Endodermal cell (in vitro differentiated cells): Measurements from ENCODE around the gene PIP5K1B. TPM values are rescaled to one million over a fixed set of nuclear protein-coding genes. Genes with fewer than 3 reads are reported as not detected.

ENCODE experiments used
- DNase-seq: peaks from one replicate; pipeline ENCODE4 v3.0.0-alpha.2; 2017
- H3K27ac ChIP-seq: 2 replicates; pipeline ENCODE4 v1.5.1; 2013; ENCODE audit warnings: mild to moderate bottlenecking, low read depth, low read length, moderate library complexity
- H3K27me3 ChIP-seq: 2 replicates; pipeline ENCODE4 v1.6.1; 2013; ENCODE audit warnings: mild to moderate bottlenecking, low read length, moderate library complexity; ENCODE audit not compliant: insufficient read depth, control insufficient read depth, poor library complexity, severe bottlenecking
- H3K36me3 ChIP-seq: 2 replicates; pipeline ENCODE4 v1.7.0; 2013; ENCODE audit warnings: mild to moderate bottlenecking, low read length, moderate library complexity; ENCODE audit not compliant: control insufficient read depth, insufficient read depth
- H3K4me1 ChIP-seq: one replicate; pipeline ENCODE4 v1.7.0; 2013; ENCODE audit warnings: low read length; ENCODE audit not compliant: control insufficient read depth, insufficient read depth
- H3K4me3 ChIP-seq: 2 replicates; pipeline ENCODE4 v1.5.1; 2013; ENCODE audit warnings: mild to moderate bottlenecking, low read length, moderate library complexity
- H3K9ac ChIP-seq: 2 replicates; pipeline ENCODE4 v1.6.1; 2013; ENCODE audit warnings: mild to moderate bottlenecking, low read length, moderate library complexity; ENCODE audit not compliant: poor library complexity, severe bottlenecking; ENCODE audit errors: extremely low read depth
- H3K9me3 ChIP-seq: 2 replicates; pipeline ENCODE4 v1.6.1; 2013; ENCODE audit warnings: mild to moderate bottlenecking, low read length, moderate library complexity; ENCODE audit not compliant: control insufficient read depth
- H3K27ac Mint-ChIP-seq: 2 replicates; pipeline ENCODE4 v1.8.0; 2020; ENCODE audit warnings: mixed read lengths
- H3K27me3 Mint-ChIP-seq: 2 replicates; pipeline ENCODE4 v1.8.0; 2021; ENCODE audit warnings: mild to moderate bottlenecking, mixed read lengths; ENCODE audit not compliant: insufficient read depth
- H3K36me3 Mint-ChIP-seq: 2 replicates; pipeline ENCODE4 v1.8.0; 2020; ENCODE audit warnings: low read depth, mixed read lengths
- H3K4me1 Mint-ChIP-seq: 2 replicates; pipeline ENCODE4 v1.8.0; 2020; ENCODE audit warnings: mixed read lengths
- H3K4me3 Mint-ChIP-seq: 2 replicates; pipeline ENCODE4 v1.8.0; 2020; ENCODE audit warnings: mild to moderate bottlenecking, moderate library complexity, mixed read lengths
- H3K9me3 Mint-ChIP-seq: 2 replicates; pipeline ENCODE4 v1.8.0; 2020; ENCODE audit warnings: mild to moderate bottlenecking, mixed read lengths
- CTCF ChIP-seq: fragments of 200-600 bp; sonication (generic); conservative IDR thresholded peaks from 2 replicates; pipeline ENCODE4 v1.5.0; 2021; ENCODE audit warnings: antibody characterized with exemption, mild to moderate bottlenecking
- WGBS, 2 experiments: methylation state at CpG; one replicate each; pipeline versions ENCODE4 v1.1.5 to v1.1.7; 2013; ENCODE audit warnings: missing lambda C conversion rate in 2 of 2, mixed read lengths in 1 of 2; ENCODE audit not compliant: insufficient coverage in 1 of 2, insufficient read length in 1 of 2; 5-methylcytosine and 5-hydroxymethylcytosine counted together
- total RNA-seq, 2 donors: library from RNA; stranded (reverse); fragmentation: NEBNext Ultra II Directional in 1 of 2; extraction: Animal tissue kit (Norgen Biotek cat#: 25700) in 1 of 2; gene quantifications; 2 replicates in 1 of 2; 3 replicates in 1 of 2; pipeline ENCODE4 v1.2.1, GENCODE V29; 2021

Gene PIP5K1B
- total RNA-seq, 2 donors from 2014 or later = 8.5 to 10.2 TPM

DNA sequence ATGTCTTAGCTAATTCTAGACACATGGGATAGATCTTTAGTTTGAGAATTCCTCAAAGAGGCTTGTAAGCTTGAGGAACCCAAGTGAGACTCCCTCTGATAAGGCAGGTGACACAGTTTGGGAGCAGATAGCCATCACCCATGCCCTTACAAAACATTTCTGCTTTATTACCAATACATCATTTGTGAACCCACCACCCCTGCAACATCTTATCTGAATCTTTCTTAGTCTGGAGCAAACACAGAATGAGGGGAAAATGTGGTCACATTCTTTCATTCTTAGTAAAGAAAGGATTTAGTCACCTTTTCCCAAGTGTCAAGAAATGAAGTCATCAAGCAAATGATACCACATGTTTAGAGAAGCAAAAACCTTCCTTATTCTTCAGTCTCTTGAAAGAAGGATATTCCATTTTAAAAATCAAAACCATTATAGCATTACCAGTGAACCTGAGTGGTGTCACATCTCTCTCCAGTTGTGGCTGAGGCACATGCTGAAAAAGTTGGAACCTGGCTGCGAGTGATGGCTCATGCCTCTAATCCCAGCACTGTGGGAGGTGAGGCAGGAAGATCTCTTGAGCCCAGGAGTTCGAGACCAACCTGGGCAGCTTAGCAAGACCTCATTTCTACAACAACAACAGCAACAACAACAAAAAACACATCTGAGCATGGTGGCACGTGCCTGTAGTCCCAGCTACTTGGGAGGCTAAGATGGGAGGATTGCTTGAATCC, 243.0 kb downstream of the PIP5K1B start:
- peaks cover 52% of the 10 kb centered on the region for H3K4me1 Mint-ChIP-seq
- H3K9me3 ChIP-seq = no peaks in the 10 kb centered on the region
- no peak overlapping the region for H3K9ac ChIP-seq
- no peaks in the 10 kb centered on the region for H3K9me3 Mint-ChIP-seq
- H3K4me1 ChIP-seq = peaks cover 15% of the 10 kb centered on the region
- H3K36me3 ChIP-seq = no peaks in the 10 kb centered on the region
- no peak for TF ChIP-seq CTCF
- peak overlapping the region; percentile 74 for H3K27ac Mint-ChIP-seq
- no peaks in the 10 kb centered on the region for H3K36me3 Mint-ChIP-seq
- DNase-seq = peak; percentile 67
- no peak overlapping the region for H3K27ac ChIP-seq
- no peaks in the 10 kb centered on the region for H3K27me3 ChIP-seq
- WGBS, 2 experiments = 88 to 90% methylated on average over 2 to 3 of the region's 3 CpGs
- H3K27me3 Mint-ChIP-seq = peaks cover 2% of the 10 kb centered on the region
- H3K4me3 Mint-ChIP-seq = no peak overlapping the region
- H3K4me3 ChIP-seq = no peak overlapping the region

DNA sequence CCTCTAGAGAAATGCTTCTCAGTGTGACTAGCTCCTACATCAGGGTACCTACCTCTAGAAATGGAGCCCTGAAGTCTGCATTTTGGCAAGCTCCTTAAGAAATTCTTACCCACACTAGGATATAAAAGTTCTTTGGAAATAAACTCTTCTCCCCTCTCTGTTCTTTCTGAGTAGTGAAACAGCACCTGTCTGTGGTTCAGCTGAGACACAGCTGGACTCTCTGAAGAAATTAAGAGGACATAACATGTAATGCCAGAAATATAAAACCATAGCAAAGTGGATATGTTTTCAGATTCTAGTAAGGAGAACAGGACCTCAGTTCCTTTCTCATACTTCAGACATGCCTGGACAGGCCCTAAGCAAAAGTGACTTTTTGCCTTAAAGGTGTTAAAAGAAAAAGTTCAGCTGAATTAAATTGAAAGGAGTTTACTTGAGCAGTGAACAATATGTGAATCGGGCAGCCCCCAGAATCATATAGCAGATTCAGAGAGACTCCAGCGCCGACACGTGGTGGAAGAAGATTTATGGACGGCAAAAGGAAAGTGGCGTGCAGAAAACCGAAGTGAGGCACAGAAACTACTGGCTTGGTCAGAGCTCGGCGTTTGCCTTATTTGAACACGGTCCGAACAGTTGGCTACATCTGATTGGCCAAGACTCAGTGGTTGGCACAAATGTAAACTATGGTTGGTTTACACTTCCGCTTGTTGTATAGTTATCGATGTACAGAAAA, 244.4 kb downstream of the PIP5K1B start:
- no peaks in the 10 kb centered on the region for H3K36me3 ChIP-seq
- Mint-ChIP-seq H3K4me3 (no peak overlapping the region), H3K4me1 (peaks cover 48% of the 10 kb centered on the region), H3K36me3 (no peaks in the 10 kb centered on the region), H3K27me3 (peaks cover 2% of the 10 kb centered on the region), H3K9me3 (no peaks in the 10 kb centered on the region), H3K27ac (no peak overlapping the region)
- H3K27me3 ChIP-seq = no peaks in the 10 kb centered on the region
- no peak overlapping the region for H3K9ac ChIP-seq
- no peaks in the 10 kb centered on the region for H3K9me3 ChIP-seq
- no peak overlapping the region for H3K27ac ChIP-seq
- peaks cover 15% of the 10 kb centered on the region for H3K4me1 ChIP-seq
- WGBS, 2 experiments = 91 to 94% methylated on average over 13 of the region's 13 CpGs
- H3K4me3 ChIP-seq = no peak overlapping the region
- TF ChIP-seq CTCF = peak; percentile 32
- peak; percentile 55 for DNase-seq

- H3K4me3 ChIP-seq = no peak overlapping the region
- Mint-ChIP-seq H3K4me1 (peaks cover 48% of the 10 kb centered on the region), H3K27me3 (peaks cover 2% of the 10 kb centered on the region), H3K9me3 (no peaks in the 10 kb centered on the region), H3K36me3 (no peaks in the 10 kb centered on the region), H3K4me3 (no peak overlapping the region), H3K27ac (peak overlapping the region; percentile 36)
- H3K36me3 ChIP-seq = no peaks in the 10 kb centered on the region
- H3K9me3 ChIP-seq = no peaks in the 10 kb centered on the region
- H3K27me3 ChIP-seq = no peaks in the 10 kb centered on the region
- 78 to 86% methylated on average over 2 to 4 of the region's 4 CpGs for WGBS, 2 experiments
- peaks cover 15% of the 10 kb centered on the region for H3K4me1 ChIP-seq
- no peak overlapping the region for H3K9ac ChIP-seq
- DNase-seq = peak; percentile 62
- no peak overlapping the region for H3K27ac ChIP-seq
- TF ChIP-seq CTCF = no peak
These were observed 245.1 kb downstream of the PIP5K1B start for GRCh38 chr9:68950188-68950587.
